ENCODE results near the gene ICAM3.
"Not testable (repeated sequence)": the region's sequence is repeated elsewhere in the genome, so short reads cannot be mapped to it uniquely, and the experiment has no call there.

- TF ChIP-seq CTCF (conservative IDR thresholded peaks at IDR 0.05 in 1 of 2, IDR thresholded peaks at IDR 0.05 in 1 of 2; ENCODE audit: extremely low read depth in 1 of 2, insufficient read depth in 1 of 2, low read depth in 1 of 2, low read length in 2 of 2); EZH2 (IDR thresholded peaks at IDR 0.05; ENCODE audit: borderline replicate concordance, low read length): not testable (repeated sequence)
Observed at GRCh38 chr19:10336725-10337124, 2.7 kb downstream of the ICAM3 start.

Measured in mammary epithelial cell (primary cell).